Heart left ventricle (tissue), 13 donors: ENCODE data around the gene GREB1.

Experiments
- POLR2A ChIP-seq, 2 donors: fragments of 450-650 bp; IDR thresholded peaks; one replicate each; pipeline ENCODE4 v1.6.1; 2017; ENCODE audit warnings: antibody characterized with exemption in 2 of 2, mild to moderate bottlenecking in 2 of 2, moderate library complexity in 2 of 2
- TF ChIP-seq, protein P1 (sequence below), 12 donors: fragments of 200-600 bp; sonication (generic) in 4 of 12; IDR thresholded peaks; one replicate each; pipeline versions ENCODE4 v1.5.0 to v1.8.0; 2018 to 2022; ENCODE audit warnings: antibody characterized with exemption in 12 of 12, mild to moderate bottlenecking in 5 of 12
- donor health status: ischemic (EF 13 %, LVEDD 7.1; RV severe dilation, severe dysfunction).
- donor health status: DM: no; HTN: yes; CAD: no.
- donor health status: DM: no; HTN: no; CAD: no.
- donor health status: ischemic (EF 25% LVEDD 6.9; RV normal size, moderate dysfunction).
- donor health status: ischemic (EF 25% LVEDD 5.7; RV mildly dilated, moderate dysfunction).
- donor health status: ischemic (EF 35%, LVEDD 5.7; RV mildly dilated, moderate dysfunction).
- donor health status: nonischemic (EF 11% LVEDD 7.7; RV severe dilation, severe dysfunction).
- donor health status: DM: yes; HTN: yes; CAD: no.
- donor health status: PGD.
- donor health status: ischemic (EF 29% LVEDD 5.4; RV normal size, mild dysfunction).
- donor health status: nonischemic (EF 23%, LVEDD 6.1; RV moderate dilation, normal function).

DNA sequence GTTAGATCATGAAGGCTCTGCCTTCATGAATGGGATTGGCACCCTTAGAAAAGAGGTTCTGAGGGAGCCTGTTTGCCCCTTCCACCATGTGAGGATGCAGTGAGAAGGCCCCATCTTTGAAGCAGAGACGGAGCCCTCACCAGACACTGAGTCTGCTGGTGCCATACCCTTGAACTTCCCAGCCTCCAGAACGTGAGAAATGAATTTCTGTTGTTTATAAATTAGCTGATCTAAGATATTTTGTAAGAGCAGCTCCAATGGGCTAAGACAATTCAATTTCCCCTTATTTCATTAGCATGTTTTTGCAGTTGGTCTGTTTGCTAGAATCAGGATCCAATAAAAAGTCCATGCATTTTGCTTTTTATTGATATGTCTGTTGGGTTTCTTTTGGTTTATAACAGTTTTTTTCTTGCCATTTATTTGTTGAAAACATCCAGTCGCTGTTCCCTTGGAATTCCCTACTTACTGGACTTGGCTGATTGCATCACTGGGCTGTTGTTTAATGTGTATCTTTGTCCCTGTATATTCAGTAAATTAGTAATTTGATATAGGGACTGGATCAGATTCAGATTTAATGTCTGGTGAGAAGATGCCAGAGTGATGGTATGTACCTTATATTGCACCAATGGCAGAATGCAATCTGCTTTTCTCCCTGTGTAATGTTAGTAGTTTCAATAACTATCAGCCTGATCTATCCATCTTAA is 24.0 kb upstream of the GREB1 start:
- TF ChIP-seq, protein P1, sequence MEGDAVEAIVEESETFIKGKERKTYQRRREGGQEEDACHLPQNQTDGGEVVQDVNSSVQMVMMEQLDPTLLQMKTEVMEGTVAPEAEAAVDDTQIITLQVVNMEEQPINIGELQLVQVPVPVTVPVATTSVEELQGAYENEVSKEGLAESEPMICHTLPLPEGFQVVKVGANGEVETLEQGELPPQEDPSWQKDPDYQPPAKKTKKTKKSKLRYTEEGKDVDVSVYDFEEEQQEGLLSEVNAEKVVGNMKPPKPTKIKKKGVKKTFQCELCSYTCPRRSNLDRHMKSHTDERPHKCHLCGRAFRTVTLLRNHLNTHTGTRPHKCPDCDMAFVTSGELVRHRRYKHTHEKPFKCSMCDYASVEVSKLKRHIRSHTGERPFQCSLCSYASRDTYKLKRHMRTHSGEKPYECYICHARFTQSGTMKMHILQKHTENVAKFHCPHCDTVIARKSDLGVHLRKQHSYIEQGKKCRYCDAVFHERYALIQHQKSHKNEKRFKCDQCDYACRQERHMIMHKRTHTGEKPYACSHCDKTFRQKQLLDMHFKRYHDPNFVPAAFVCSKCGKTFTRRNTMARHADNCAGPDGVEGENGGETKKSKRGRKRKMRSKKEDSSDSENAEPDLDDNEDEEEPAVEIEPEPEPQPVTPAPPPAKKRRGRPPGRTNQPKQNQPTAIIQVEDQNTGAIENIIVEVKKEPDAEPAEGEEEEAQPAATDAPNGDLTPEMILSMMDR (IDR thresholded peaks at IDR 0.05): no peak
- no peak for TF ChIP-seq POLR2A (IDR thresholded peaks at IDR 0.05)
